Thoracic aorta (tissue), 2 donors: Measurements from ENCODE around the gene GPI. TPM values are rescaled to one million over a fixed set of nuclear protein-coding genes. Genes with fewer than 3 reads are reported as not detected.
A peak's percentile ranks its signal among the peaks of the same experiment; 100 is the strongest.
"Not testable (repeated sequence)": the region's sequence is repeated elsewhere in the genome, so short reads cannot be mapped to it uniquely, and the experiment has no call there.

Experiments used
- ATAC-seq: fragments of 150-250 bp; one replicate; pipeline ENCODE4 v1.8.0; 2017; ENCODE audit warnings: low read depth; ENCODE audit not compliant: insufficient number of reproducible peaks, low FRiP score
- DNase-seq: peaks from one replicate; pipeline ENCODE4 v3.0.0-alpha.2; 2020; ENCODE audit warnings: low spot score
- H3K27ac ChIP-seq, 2 donors: fragments of 200-600 bp; sonication (generic); 1 replicate in 1 of 2; 2 replicates in 1 of 2; pipeline ENCODE4 v1.5.1; 2016; ENCODE audit warnings: mild to moderate bottlenecking in 2 of 2, moderate library complexity in 2 of 2
- H3K27me3 ChIP-seq: fragments of 200-600 bp; sonication (generic); replicated peaks from 2 replicates; pipeline ENCODE4 v1.6.0; 2016; ENCODE audit warnings: mild to moderate bottlenecking; ENCODE audit not compliant: insufficient read depth
- H3K36me3 ChIP-seq: fragments of 200-600 bp; sonication (generic); one replicate; pipeline ENCODE4 v1.5.1; 2016
- H3K4me1 ChIP-seq, 2 donors: fragments of 200-600 bp; sonication (generic); 1 replicate in 1 of 2; 2 replicates in 1 of 2; pipeline versions ENCODE4 v1.5.1 to v1.6.0; 2016; ENCODE audit warnings: low read depth in 2 of 2, mild to moderate bottlenecking in 1 of 2; ENCODE audit not compliant: control insufficient read depth in 1 of 2
- H3K4me3 ChIP-seq: fragments of 200-600 bp; sonication (generic); 2 replicates; pipeline ENCODE4 v1.5.1; 2016; ENCODE audit warnings: mild to moderate bottlenecking
- H3K9me3 ChIP-seq: fragments of 200-600 bp; sonication (generic); 2 replicates; pipeline ENCODE4 v1.5.1; 2016
- CTCF ChIP-seq: fragments of 200-600 bp; sonication (generic); IDR thresholded peaks from one replicate; pipeline ENCODE4 v1.5.1; 2019; ENCODE audit warnings: antibody characterized with exemption
- total RNA-seq, 2 donors: library from RNA; depleted of rRNA; stranded (reverse); fragments of >200 nt; gene quantifications; one replicate each; pipeline versions ENCODE4 v1.1.0 to v1.2.3, GENCODE V29; 2016

GPI gene
- total RNA-seq, 2 donors from 2014 or later = 112 to 207 TPM

DNA sequence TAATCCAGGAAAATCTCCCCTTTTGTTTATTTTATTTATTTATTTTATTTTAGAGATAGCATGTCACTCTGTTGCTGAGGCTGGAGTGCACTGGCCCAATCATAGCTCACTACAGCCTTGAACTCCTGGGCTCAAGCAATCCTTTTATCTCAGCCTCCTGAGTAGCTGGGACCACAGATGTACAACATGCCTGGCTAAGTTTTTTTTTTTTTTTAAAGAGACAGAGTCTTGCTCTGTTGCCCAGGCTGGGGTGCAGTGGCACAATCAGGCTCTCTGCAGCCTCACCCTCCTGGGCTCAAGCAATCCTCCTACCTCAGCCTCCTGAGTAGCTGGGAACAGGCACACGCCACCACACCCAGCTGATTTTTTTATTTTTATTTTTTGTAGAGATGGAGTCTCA lies 32.9 kb downstream of the GPI start:
- no peak for TF ChIP-seq CTCF
- no peak for DNase-seq
- Histone ChIP-seq H3K4me1 (no peaks in the 10 kb centered on the region), H3K36me3 (peaks cover 45% of the 10 kb centered on the region), H3K9me3 (no peaks in the 10 kb centered on the region), H3K27me3 (no peaks in the 10 kb centered on the region), H3K4me3 (no peak overlapping the region), H3K27ac (no peak overlapping the region)
- ATAC-seq = no peak

GRCh38 chr19:34399886-34400285 lies 34.9 kb downstream of the GPI start:
- TF ChIP-seq CTCF = no peak
- no peak overlapping the region for H3K4me3 ChIP-seq
- peaks cover 39% of the 10 kb centered on the region for H3K36me3 ChIP-seq
- H3K9me3 ChIP-seq = no peaks in the 10 kb centered on the region
- no peak for DNase-seq
- H3K27me3 ChIP-seq = no peaks in the 10 kb centered on the region
- H3K27ac ChIP-seq = no peak overlapping the region
- peaks cover 3% of the 10 kb centered on the region in 2 donors for H3K4me1 ChIP-seq
- no peak for ATAC-seq

DNA sequence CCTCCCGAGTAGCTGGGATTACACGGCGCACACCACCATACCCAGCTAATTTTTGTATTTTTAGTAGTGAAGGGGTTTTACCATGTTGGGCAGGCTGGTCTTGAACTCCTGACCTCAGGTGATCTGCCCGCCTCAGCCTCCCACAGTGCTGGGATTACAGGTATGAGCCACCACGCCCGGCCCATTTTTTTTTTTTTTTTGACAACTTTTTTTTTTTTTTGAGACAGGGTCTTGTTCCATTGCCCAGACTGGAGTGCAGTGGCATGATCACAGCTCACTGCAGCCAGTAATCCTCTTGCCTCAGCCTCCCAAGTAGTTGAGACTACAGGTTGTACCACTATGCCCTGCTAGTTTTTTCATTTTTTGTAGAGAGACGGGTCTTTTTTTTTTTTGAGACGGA lies 35.8 kb downstream of the GPI start:
- H3K27me3 ChIP-seq, H3K4me3 ChIP-seq, H3K9me3 ChIP-seq, DNase-seq, H3K27ac ChIP-seq, ATAC-seq, H3K4me1 ChIP-seq: not testable (repeated sequence)
- peaks cover 39% of the 10 kb centered on the region for H3K36me3 ChIP-seq

- ATAC-seq = no peak
- Histone ChIP-seq H3K9me3 (no peaks in the 10 kb centered on the region), H3K27ac (no peak overlapping the region), H3K27me3 (no peaks in the 10 kb centered on the region), H3K4me3 (no peak overlapping the region), H3K4me1 (peaks cover 3 to 4% of the 10 kb centered on the region in 2 donors), H3K36me3 (peaks cover 26% of the 10 kb centered on the region)
- DNase-seq = no peak
- TF ChIP-seq CTCF = no peak
Measured at GRCh38 chr19:34402074-34402600, 37.1 kb downstream of the GPI start.

- peak overlapping the region; percentile 29 to 53 for H3K27ac ChIP-seq
- peaks cover 3 to 4% of the 10 kb centered on the region in 2 donors for H3K4me1 ChIP-seq
- no peak for DNase-seq
- ATAC-seq = no peak
- H3K4me3 ChIP-seq = peak overlapping the region; percentile 98
- peaks cover 17% of the 10 kb centered on the region for H3K36me3 ChIP-seq
- no peak for TF ChIP-seq CTCF
- no peaks in the 10 kb centered on the region for H3K27me3 ChIP-seq
- H3K9me3 ChIP-seq = no peaks in the 10 kb centered on the region
Measured at GRCh38 chr19:34403784-34404108, 38.8 kb downstream of the GPI start.
